Small intestine (tissue), 7 donors: ENCODE results near the gene GMDS. TPM values are rescaled to one million over a fixed set of nuclear protein-coding genes. Genes with fewer than 3 reads are reported as not detected.

Source experiments
- DNase-seq, 2 donors: peaks; one replicate each; pipeline versions ENCODE4 v3.0.0 to v3.0.0-alpha.2; 2013
- FAIRE-seq: peaks from 2 replicates; lab custom pipeline; 2012; peaks lifted over from hg19 to GRCh38; lab: Jason Lieb, UNC
- H3K27ac ChIP-seq, 3 donors: one replicate each; pipeline ENCODE4 v1.5.1; 2013; ENCODE audit warnings: low read length in 2 of 3, mild to moderate bottlenecking in 2 of 3, control low read depth in 1 of 3, inconsistent platforms in 1 of 3, low read depth in 1 of 3, moderate library complexity in 1 of 3
- H3K27me3 ChIP-seq, 3 donors: one replicate each; pipeline ENCODE4 v1.6.1; 2013; ENCODE audit warnings: low read length in 3 of 3, inconsistent platforms in 1 of 3; ENCODE audit not compliant: control insufficient read depth in 3 of 3, insufficient read depth in 3 of 3
- H3K36me3 ChIP-seq, 3 donors: one replicate each; pipeline ENCODE4 v1.6.1; 2013; ENCODE audit warnings: low read length in 3 of 3, inconsistent platforms in 1 of 3, low read depth in 1 of 3, mild to moderate bottlenecking in 1 of 3, moderate library complexity in 1 of 3; ENCODE audit not compliant: control insufficient read depth in 3 of 3, insufficient read depth in 2 of 3
- H3K4me1 ChIP-seq, 3 donors: one replicate each; pipeline ENCODE4 v1.6.1; 2013; ENCODE audit warnings: low read length in 2 of 3, inconsistent platforms in 1 of 3, low read depth in 1 of 3, mild to moderate bottlenecking in 1 of 3, moderate library complexity in 1 of 3; ENCODE audit not compliant: control insufficient read depth in 3 of 3, insufficient read depth in 2 of 3
- H3K4me3 ChIP-seq, 3 donors: one replicate each; pipeline ENCODE4 v1.5.1; 2013; ENCODE audit warnings: low read length in 3 of 3, control low read depth in 1 of 3, inconsistent platforms in 1 of 3, low read depth in 1 of 3, mild to moderate bottlenecking in 1 of 3, moderate library complexity in 1 of 3
- H3K9me3 ChIP-seq, 2 donors: one replicate each; pipeline ENCODE4 v1.6.1; 2013; ENCODE audit warnings: low read depth in 1 of 2, low read length in 1 of 2; ENCODE audit not compliant: control insufficient read depth in 2 of 2, insufficient read depth in 1 of 2
- WGBS, 3 donors: extraction: QIAGEN DNeasy Blood & Tissue Kit; methylation state at CpG; one replicate each; pipeline ENCODE4 v1.1.7; 2013; 5-methylcytosine and 5-hydroxymethylcytosine counted together
- polyA plus RNA-seq, 4 donors: library from polyadenylated mRNA; stranded (reverse) in 3 of 4; unstranded in 1 of 4; fragments of 200-250 nt in 3 of 4; fragments of 120-200 nt in 1 of 4; gene quantifications; one replicate each; pipeline versions ENCODE4 v1.2.1 to v1.2.3, GENCODE V29; 2013
- donor health status: healthy with polysubstance abuse.
- donor health status: control.
- donor health status: control.
- donor health status: Bipolar disorder and iron deficiency.
- donor health status: healthy.

GMDS gene
- polyA plus RNA-seq, 4 donors = 64.5 to 243 (median 200) TPM

GRCh38 chr6:2187826-2188225 is 57.6 kb downstream of the GMDS start:
- no peak overlapping the region for H3K4me3 ChIP-seq
- H3K9me3 ChIP-seq = peaks cover 0 to 6% of the 10 kb centered on the region in 2 donors
- no peak for DNase-seq
- 73 to 77% (median 77%) methylated on average over 3 of the region's 3 CpGs for WGBS, 3 donors
- peaks cover 0 to 11% (median 0%) of the 10 kb centered on the region in 3 donors for H3K36me3 ChIP-seq
- no peaks in the 10 kb centered on the region for H3K4me1 ChIP-seq
- no peak for FAIRE-seq
- H3K27me3 ChIP-seq = no peaks in the 10 kb centered on the region
- no peak overlapping the region for H3K27ac ChIP-seq

GRCh38 chr6:2186516-2186915 is 58.9 kb downstream of the GMDS start:
- Histone ChIP-seq H3K9me3 (no peaks in the 10 kb centered on the region), H3K4me3 (no peak overlapping the region), H3K36me3 (peaks cover 0 to 4% (median 0%) of the 10 kb centered on the region in 3 donors), H3K27ac (no peak overlapping the region), H3K27me3 (no peaks in the 10 kb centered on the region), H3K4me1 (no peaks in the 10 kb centered on the region)
- WGBS, 3 donors = 78 to 90% (median 79%) methylated on average over 4 of the region's 4 CpGs
- FAIRE-seq = no peak
- no peak for DNase-seq

GRCh38 chr6:2185466-2185865 is 59.9 kb downstream of the GMDS start:
- WGBS, 3 donors = 82 to 85% (median 84%) methylated on average over 2 of the region's 2 CpGs
- no peaks in the 10 kb centered on the region for H3K9me3 ChIP-seq
- H3K4me1 ChIP-seq = no peaks in the 10 kb centered on the region
- H3K36me3 ChIP-seq = no peaks in the 10 kb centered on the region
- no peaks in the 10 kb centered on the region for H3K27me3 ChIP-seq
- H3K4me3 ChIP-seq = no peak overlapping the region
- FAIRE-seq = no peak
- H3K27ac ChIP-seq = no peak overlapping the region
- DNase-seq = no peak

GRCh38 chr6:2184700-2185455 is 60.5 kb downstream of the GMDS start:
- Histone ChIP-seq H3K4me3 (no peak overlapping the region), H3K27ac (no peak overlapping the region), H3K4me1 (no peaks in the 10 kb centered on the region), H3K27me3 (no peaks in the 10 kb centered on the region), H3K36me3 (no peaks in the 10 kb centered on the region), H3K9me3 (no peaks in the 10 kb centered on the region)
- no peak for FAIRE-seq
- 94 to 96% (median 95%) methylated on average over 7 of the region's 7 CpGs for WGBS, 3 donors
- DNase-seq = no peak

GRCh38 chr6:2183752-2184151 is 61.7 kb downstream of the GMDS start:
- H3K4me3 ChIP-seq = no peak overlapping the region
- WGBS, 3 donors = 89 to 100% (median 96%) methylated on average over 1 of the region's 1 CpG
- H3K27me3 ChIP-seq = no peaks in the 10 kb centered on the region
- H3K27ac ChIP-seq = no peak overlapping the region
- DNase-seq (no peak), FAIRE-seq (no peak)
- H3K9me3 ChIP-seq = no peaks in the 10 kb centered on the region
- H3K4me1 ChIP-seq = no peaks in the 10 kb centered on the region
- no peaks in the 10 kb centered on the region for H3K36me3 ChIP-seq

GRCh38 chr6:2183246-2183645 is 62.2 kb downstream of the GMDS start:
- H3K9me3 ChIP-seq = peaks cover 0 to 3% of the 10 kb centered on the region in 2 donors
- H3K27ac ChIP-seq = no peak overlapping the region
- peaks cover 0 to 2% (median 0%) of the 10 kb centered on the region in 3 donors for H3K36me3 ChIP-seq
- no peak overlapping the region for H3K4me3 ChIP-seq
- H3K4me1 ChIP-seq = no peaks in the 10 kb centered on the region
- H3K27me3 ChIP-seq = no peaks in the 10 kb centered on the region
- FAIRE-seq = no peak
- DNase-seq = no peak

GRCh38 chr6:2182251-2182650 is 63.2 kb downstream of the GMDS start:
- Histone ChIP-seq H3K36me3 (peaks cover 0 to 2% (median 0%) of the 10 kb centered on the region in 3 donors), H3K4me1 (no peaks in the 10 kb centered on the region), H3K27ac (no peak overlapping the region), H3K9me3 (peaks cover 0 to 7% of the 10 kb centered on the region in 2 donors), H3K4me3 (no peak overlapping the region), H3K27me3 (no peaks in the 10 kb centered on the region)
- FAIRE-seq (no peak), DNase-seq (no peak)
- 75 to 100% (median 87%) methylated on average over 1 of the region's 1 CpG for WGBS, 3 donors

- DNase-seq (no peak), FAIRE-seq (no peak)
- H3K9me3 ChIP-seq = peaks cover 0 to 7% of the 10 kb centered on the region in 2 donors
- peaks cover 0 to 2% (median 0%) of the 10 kb centered on the region in 3 donors for H3K36me3 ChIP-seq
- H3K27me3 ChIP-seq = no peaks in the 10 kb centered on the region
- no peaks in the 10 kb centered on the region for H3K4me1 ChIP-seq
- no peak overlapping the region for H3K27ac ChIP-seq
- no peak overlapping the region for H3K4me3 ChIP-seq
- 72 to 86% (median 81%) methylated on average over 2 of the region's 2 CpGs for WGBS, 3 donors
These were observed 63.8 kb downstream of the GMDS start for GRCh38 chr6:2181567-2181966.

- Histone ChIP-seq H3K27me3 (no peaks in the 10 kb centered on the region), H3K4me3 (no peak overlapping the region), H3K27ac (no peak overlapping the region), H3K36me3 (peaks cover 0 to 2% (median 0%) of the 10 kb centered on the region in 3 donors), H3K9me3 (peaks cover 0 to 7% of the 10 kb centered on the region in 2 donors), H3K4me1 (no peaks in the 10 kb centered on the region)
- DNase-seq = no peak
- no peak for FAIRE-seq
These were observed 65.5 kb downstream of the GMDS start for GRCh38 chr6:2179950-2180349.
